ENCODE measurements around the gene AK1. TPM values are rescaled to one million over a fixed set of nuclear protein-coding genes. Genes with fewer than 3 reads are reported as not detected.
A peak's percentile ranks its signal among the peaks of the same experiment; 100 is the strongest.

The AK1 gene
- total and polyA plus RNA-seq, 2 of the 13 experiments (the other 11 are each of a cell fraction or from before 2014, with no cell fraction given) = 19.1 to 32.8 TPM

GRCh38 chr9:127912882-127913281, 35.4 kb upstream of the AK1 start:
- POLR2A ChIA-PET = interaction anchor here (2.2 to 7.9 kb wide), 2 partner anchors 8 to 15 kb away, joined by 9 to 78 read pairs; no protein-coding TSS in a partner anchor
- H3K4me3 ChIP-seq (replicated peaks in 1 of 3; ENCODE audit: insufficient read depth in 1 of 3, low read depth in 2 of 3, low read length in 3 of 3) = no peak overlapping the region
- FAIRE-seq = peak; percentile 36

More at GRCh38 chr9:127912882-127913281, 35.4 kb upstream of the AK1 start:
- H2AFZ ChIP-seq (ENCODE audit: low read length) = no peak overlapping the region
- no peaks in the 10 kb centered on the region for H3K9me3 ChIP-seq (ENCODE audit: low read length)
- peaks cover 7 to 15% of the 10 kb centered on the region in 2 experiments; a peak in 4 of 5 replicates for H3K36me3 ChIP-seq (replicated peaks in 1 of 2; ENCODE audit: control insufficient read depth in 1 of 2, insufficient read depth in 2 of 2, low read length in 2 of 2)
- H3K79me2 ChIP-seq (ENCODE audit: insufficient read depth, low read length) = peaks cover 2% of the 10 kb centered on the region
- peaks cover 48% of the 10 kb centered on the region for H3K4me1 ChIP-seq (ENCODE audit: insufficient read depth, low read length)
- DNase-seq (ENCODE audit: low spot score) (no peak), ATAC-seq (no peak)
- H3K4me2 ChIP-seq (ENCODE audit: low read depth, low read length) = no peak overlapping the region
- WGBS (ENCODE audit: low lambda C conversion rate) = 62% methylated on average over 5 of the region's 5 CpGs
- H3K27ac ChIP-seq (ENCODE audit: extremely low read length, insufficient read depth, low read length) = no peak overlapping the region
- CTCF ChIA-PET (ENCODE audit: low intra/inter-chr PET ratio, low total read pairs) = no interaction called here
- TF ChIP-seq FOXA3 (CRISPR knock-in tag; IDR thresholded peaks at IDR 0.05) (peak; percentile 40; the same call in 1 of the 2 replicates), SAP130 (CRISPR knock-in tag; IDR thresholded peaks at IDR 0.05; ENCODE audit: low read depth) (0 out of 2 replicates have a peak, but pooled peaks have one; percentile 18), ARID5B (CRISPR knock-in tag; IDR thresholded peaks at IDR 0.05) (peak; percentile 11; the same call in 1 of the 2 replicates), ZBTB21 (CRISPR knock-in tag; IDR thresholded peaks at IDR 0.05) (peak; percentile 37; the same call in 1 of the 2 replicates), KDM4B (CRISPR knock-in tag; IDR thresholded peaks at IDR 0.05) (no peak), SRF (IDR thresholded peaks at IDR 0.05; ENCODE audit: low read depth, low read length) (peak; percentile 73; the same call in 1 of the 2 replicates), NRL (CRISPR knock-in tag; IDR thresholded peaks at IDR 0.05; ENCODE audit: borderline replicate concordance) (no peak)
- intact Hi-C loops (cut with micrococcal nuclease; ENCODE audit: unreplicated experiment) = no loop called here
- in situ Hi-C loops (cut with HindIII; ENCODE audit: extremely low pct_ligation_motif_present, low pct_unique_long_range_greater_than_20kb) = no loop called here
- no TSS peak for BruUV-seq (replicated peaks)
- H4K20me1 ChIP-seq (ENCODE audit: insufficient read depth, low read length) = no peaks in the 10 kb centered on the region
- no peaks in the 10 kb centered on the region for H3K27me3 ChIP-seq (ENCODE audit: control insufficient read depth in 1 of 2, insufficient read depth in 2 of 2, low read length in 2 of 2)
- H3K9ac ChIP-seq (ENCODE audit: insufficient read depth, low read depth, low read length) = no peak overlapping the region

Measured in HepG2 (cell line).